ENCODE data around the gene ALKBH3. TPM values are rescaled to one million over a fixed set of nuclear protein-coding genes. Genes with fewer than 3 reads are reported as not detected.

The ALKBH3 gene
- total and polyA plus RNA-seq, 2 donors (not counting 3 experiments of a cell fraction or from before 2014, with no cell fraction given): 28.0 to 34.7 TPM

DNA sequence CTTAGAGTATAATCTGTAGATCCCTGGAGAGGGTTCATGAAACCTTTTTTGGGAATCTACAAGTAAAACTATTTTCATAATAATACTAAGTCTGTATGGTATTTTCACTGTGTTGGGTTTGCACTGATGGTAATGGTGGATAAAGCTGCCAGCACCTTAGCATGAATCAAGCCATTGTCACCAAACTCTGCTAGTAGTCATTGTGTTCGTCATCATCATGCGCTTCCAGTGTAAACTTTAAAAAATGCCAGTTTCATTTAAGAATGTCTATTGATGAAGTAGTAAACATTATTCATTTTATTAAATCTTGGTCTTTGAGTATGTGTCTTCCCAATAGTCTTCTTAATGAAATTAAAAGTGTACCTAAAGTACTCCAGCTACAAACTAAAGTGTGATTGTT, 15.0 kb downstream of the ALKBH3 start:
- CTCF ChIA-PET: interaction anchor here (1.4 kb wide), 1 partner anchor 47 kb away, joined by 3 read pairs; the partner anchor contains the start of gene C11orf96
- FAIRE-seq: no peak
- POLR2A ChIA-PET: no interaction called here

More for the DNA sequence above, 15.0 kb downstream of the ALKBH3 start:
- Histone ChIP-seq H3K4me3 (replicated peaks in 1 of 3; ENCODE audit: insufficient read depth in 1 of 3, low read depth in 1 of 3, low read length in 3 of 3) (no peak overlapping the region), H2AFZ (ENCODE audit: low read depth, low read length) (no peak overlapping the region), H3K27me3 (ENCODE audit: control insufficient read depth in 2 of 2, insufficient read depth in 2 of 2, low read length in 2 of 2) (no peaks in the 10 kb centered on the region), H4K20me1 (replicated peaks; ENCODE audit: control insufficient read depth, extremely low read depth, insufficient read depth, low read length) (no peaks in the 10 kb centered on the region), H3K4me2 (ENCODE audit: insufficient read depth, low read length) (no peak overlapping the region), H3K9ac (replicated peaks; ENCODE audit: extremely low read depth, insufficient read depth, low read length) (no peak overlapping the region), H3K27ac (ENCODE audit: insufficient read depth, low read depth, low read length) (no peak overlapping the region), H3K4me1 (ENCODE audit: control insufficient read depth, extremely low read depth, insufficient read depth, low read length) (peaks cover 15% of the 10 kb centered on the region), H3K79me2 (ENCODE audit: control insufficient read depth, insufficient read depth, low read length) (no peaks in the 10 kb centered on the region), H3K9me3 (replicated peaks; ENCODE audit: control insufficient read depth, insufficient read depth, low read length) (no peaks in the 10 kb centered on the region), H3K9me1 (replicated peaks; ENCODE audit: control insufficient read depth, extremely low read depth, insufficient read depth, low read length) (no peaks in the 10 kb centered on the region), H3K36me3 (ENCODE audit: control insufficient read depth in 2 of 2, extremely low read depth in 1 of 2, insufficient read depth in 2 of 2, low read length in 2 of 2) (peaks cover 8 to 17% of the 10 kb centered on the region in 2 experiments)
- TF ChIP-seq EZH2 (IDR thresholded peaks at IDR 0.05; ENCODE audit: borderline replicate concordance, low read depth, low read length, severe bottlenecking) (no peak), MAX (IDR thresholded peaks at IDR 0.05; ENCODE audit: insufficient read depth, insufficient read length) (no peak), MYC (IDR thresholded peaks at IDR 0.05; ENCODE audit: low read depth, low read length) (no peak), CTCF (IDR thresholded peaks at IDR 0.05; ENCODE audit: extremely low read depth in 1 of 2, insufficient read depth in 1 of 2, low read depth in 1 of 2, low read length in 2 of 2) (no peak), POLR2A (IDR thresholded peaks at IDR 0.05; ENCODE audit: low read depth, low read length) (no peak), FOS (IDR thresholded peaks at IDR 0.05; ENCODE audit: borderline replicate concordance, insufficient read depth, low read length) (no peak), POLR2AphosphoS5 (IDR thresholded peaks at IDR 0.05; ENCODE audit: insufficient read depth, low read depth, low read length) (no peak), JUN (IDR thresholded peaks at IDR 0.05; ENCODE audit: borderline replicate concordance, insufficient read depth, insufficient read length, low read depth) (no peak), GATA2 (IDR thresholded peaks at IDR 0.05; ENCODE audit: insufficient read depth, insufficient read length, low read depth, low read length) (no peak)
- no peak for DNase-seq (ENCODE audit: low read depth, low spot score)
- dilution Hi-C loops (cut with MboI; ENCODE audit: extremely low pct_ligation_motif_present, low sequenced_read_pairs) (no loop called here), intact Hi-C loops (cut with micrococcal nuclease) (no loop called here)
- BruUV-seq (replicated peaks): no TSS peak

All from endothelial cell of umbilical vein (primary cell).